T follicular helper cell (primary cell): Measurements from ENCODE around the gene CCNK.

ENCODE experiments used
- DNase-seq: peaks from one replicate; pipeline ENCODE4 v3.0.0-alpha.2; 2020; ENCODE audit warnings: low read depth

The CCNK gene

GRCh38 chr14:99519931-99520421 lies 38.8 kb downstream of the CCNK start:
- no peak for DNase-seq

GRCh38 chr14:99520571-99521081 lies 39.4 kb downstream of the CCNK start:
- no peak for DNase-seq

- no peak for DNase-seq
These were observed 40.2 kb downstream of the CCNK start for GRCh38 chr14:99521176-99522024.

- no peak for DNase-seq
These were observed 40.8 kb downstream of the CCNK start for GRCh38 chr14:99522025-99522401.

GRCh38 chr14:99522457-99522891 lies 41.3 kb downstream of the CCNK start:
- no peak for DNase-seq

GRCh38 chr14:99522934-99523703 lies 41.9 kb downstream of the CCNK start:
- no peak for DNase-seq

- no peak for DNase-seq
These were observed 42.5 kb downstream of the CCNK start for GRCh38 chr14:99523704-99524055.

GRCh38 chr14:99524091-99524661 lies 43.0 kb downstream of the CCNK start:
- DNase-seq, result no peak

- DNase-seq, result no peak
These were observed 43.8 kb downstream of the CCNK start for GRCh38 chr14:99524804-99525698.

GRCh38 chr14:99525699-99526080 lies 44.5 kb downstream of the CCNK start:
- DNase-seq, result no peak

- no peak for DNase-seq
These were observed 45.8 kb downstream of the CCNK start for GRCh38 chr14:99527026-99527425.

- no peak for DNase-seq
These were observed 46.3 kb downstream of the CCNK start for GRCh38 chr14:99527427-99528076.

- no peak for DNase-seq
These were observed 48.7 kb downstream of the CCNK start for GRCh38 chr14:99529899-99530298.

GRCh38 chr14:99530407-99531155 lies 49.4 kb downstream of the CCNK start:
- DNase-seq, result no peak

- no peak for DNase-seq
These were observed 50.3 kb downstream of the CCNK start for GRCh38 chr14:99531251-99532096.

GRCh38 chr14:99532310-99532709 lies 51.1 kb downstream of the CCNK start:
- DNase-seq, result no peak

- DNase-seq, result no peak
These were observed 53.1 kb downstream of the CCNK start for GRCh38 chr14:99534333-99534732.

- DNase-seq, result no peak
These were observed 53.7 kb downstream of the CCNK start for GRCh38 chr14:99534863-99535262.

GRCh38 chr14:99535448-99535847 lies 54.2 kb downstream of the CCNK start:
- no peak for DNase-seq
